ENCODE measurements around the gene TNFAIP8L1.

DNA sequence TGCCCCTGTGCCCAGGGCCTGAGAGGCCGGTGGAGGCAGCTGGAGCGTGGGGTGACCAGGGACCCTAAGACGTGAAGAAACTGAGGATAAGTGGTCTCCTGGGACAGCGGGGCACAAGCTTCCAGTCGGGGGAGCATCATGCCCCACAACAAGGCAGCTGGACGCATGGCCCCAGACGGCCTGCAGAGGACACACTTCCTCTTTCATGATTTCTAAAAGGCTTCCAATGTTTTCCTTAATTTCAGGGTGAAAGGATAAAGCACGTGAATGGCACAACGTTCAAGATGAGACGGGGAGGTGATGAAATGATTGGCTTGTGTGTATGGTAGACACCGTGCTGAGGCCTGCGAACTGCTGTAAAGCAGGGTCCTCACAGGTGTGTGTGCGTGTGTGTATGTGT is 51.0 kb downstream of the TNFAIP8L1 start:
- TF ChIP-seq, protein P1, sequence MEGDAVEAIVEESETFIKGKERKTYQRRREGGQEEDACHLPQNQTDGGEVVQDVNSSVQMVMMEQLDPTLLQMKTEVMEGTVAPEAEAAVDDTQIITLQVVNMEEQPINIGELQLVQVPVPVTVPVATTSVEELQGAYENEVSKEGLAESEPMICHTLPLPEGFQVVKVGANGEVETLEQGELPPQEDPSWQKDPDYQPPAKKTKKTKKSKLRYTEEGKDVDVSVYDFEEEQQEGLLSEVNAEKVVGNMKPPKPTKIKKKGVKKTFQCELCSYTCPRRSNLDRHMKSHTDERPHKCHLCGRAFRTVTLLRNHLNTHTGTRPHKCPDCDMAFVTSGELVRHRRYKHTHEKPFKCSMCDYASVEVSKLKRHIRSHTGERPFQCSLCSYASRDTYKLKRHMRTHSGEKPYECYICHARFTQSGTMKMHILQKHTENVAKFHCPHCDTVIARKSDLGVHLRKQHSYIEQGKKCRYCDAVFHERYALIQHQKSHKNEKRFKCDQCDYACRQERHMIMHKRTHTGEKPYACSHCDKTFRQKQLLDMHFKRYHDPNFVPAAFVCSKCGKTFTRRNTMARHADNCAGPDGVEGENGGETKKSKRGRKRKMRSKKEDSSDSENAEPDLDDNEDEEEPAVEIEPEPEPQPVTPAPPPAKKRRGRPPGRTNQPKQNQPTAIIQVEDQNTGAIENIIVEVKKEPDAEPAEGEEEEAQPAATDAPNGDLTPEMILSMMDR (conservative IDR thresholded peaks at IDR 0.05; ENCODE audit: low read length), result no peak
- no peak for TF ChIP-seq EZH2phosphoT487 (IDR thresholded peaks at IDR 0.05; ENCODE audit: borderline replicate concordance)

All from Loucy (cell line).